Choroid plexus epithelial cell (primary cell): ENCODE data around the gene DHX35.

ENCODE experiments used
- DNase-seq: peaks from one replicate; pipeline ENCODE4 v3.0.0-alpha.2; 2010; ENCODE audit warnings: low read depth
- H3K4me3 ChIP-seq: 2 replicates; pipeline ENCODE4 v1.5.1; 2011; ENCODE audit warnings: low read depth, mild to moderate bottlenecking, control low read depth, low read length, moderate library complexity
- TF ChIP-seq, protein P1 (sequence below): conservative IDR thresholded peaks from 2 replicates; pipeline ENCODE4 v1.5.1; 2011; ENCODE audit warnings: low read depth, mild to moderate bottlenecking, control low read depth, inconsistent platforms, low read length, moderate library complexity

DHX35 gene

GRCh38 chr20:39066471-39067242 lies 104.5 kb downstream of the DHX35 start:
- H3K4me3 ChIP-seq = no peak overlapping the region
- TF ChIP-seq, protein P1, sequence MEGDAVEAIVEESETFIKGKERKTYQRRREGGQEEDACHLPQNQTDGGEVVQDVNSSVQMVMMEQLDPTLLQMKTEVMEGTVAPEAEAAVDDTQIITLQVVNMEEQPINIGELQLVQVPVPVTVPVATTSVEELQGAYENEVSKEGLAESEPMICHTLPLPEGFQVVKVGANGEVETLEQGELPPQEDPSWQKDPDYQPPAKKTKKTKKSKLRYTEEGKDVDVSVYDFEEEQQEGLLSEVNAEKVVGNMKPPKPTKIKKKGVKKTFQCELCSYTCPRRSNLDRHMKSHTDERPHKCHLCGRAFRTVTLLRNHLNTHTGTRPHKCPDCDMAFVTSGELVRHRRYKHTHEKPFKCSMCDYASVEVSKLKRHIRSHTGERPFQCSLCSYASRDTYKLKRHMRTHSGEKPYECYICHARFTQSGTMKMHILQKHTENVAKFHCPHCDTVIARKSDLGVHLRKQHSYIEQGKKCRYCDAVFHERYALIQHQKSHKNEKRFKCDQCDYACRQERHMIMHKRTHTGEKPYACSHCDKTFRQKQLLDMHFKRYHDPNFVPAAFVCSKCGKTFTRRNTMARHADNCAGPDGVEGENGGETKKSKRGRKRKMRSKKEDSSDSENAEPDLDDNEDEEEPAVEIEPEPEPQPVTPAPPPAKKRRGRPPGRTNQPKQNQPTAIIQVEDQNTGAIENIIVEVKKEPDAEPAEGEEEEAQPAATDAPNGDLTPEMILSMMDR = no peak
- DNase-seq = no peak

GRCh38 chr20:39067526-39068216 lies 105.5 kb downstream of the DHX35 start:
- peak; percentile 54 for DNase-seq
- TF ChIP-seq, protein P1 = no peak
- H3K4me3 ChIP-seq = no peak overlapping the region

GRCh38 chr20:39069976-39070375 lies 107.8 kb downstream of the DHX35 start:
- no peak overlapping the region for H3K4me3 ChIP-seq
- DNase-seq = no peak
- TF ChIP-seq, protein P1 = no peak

DNA sequence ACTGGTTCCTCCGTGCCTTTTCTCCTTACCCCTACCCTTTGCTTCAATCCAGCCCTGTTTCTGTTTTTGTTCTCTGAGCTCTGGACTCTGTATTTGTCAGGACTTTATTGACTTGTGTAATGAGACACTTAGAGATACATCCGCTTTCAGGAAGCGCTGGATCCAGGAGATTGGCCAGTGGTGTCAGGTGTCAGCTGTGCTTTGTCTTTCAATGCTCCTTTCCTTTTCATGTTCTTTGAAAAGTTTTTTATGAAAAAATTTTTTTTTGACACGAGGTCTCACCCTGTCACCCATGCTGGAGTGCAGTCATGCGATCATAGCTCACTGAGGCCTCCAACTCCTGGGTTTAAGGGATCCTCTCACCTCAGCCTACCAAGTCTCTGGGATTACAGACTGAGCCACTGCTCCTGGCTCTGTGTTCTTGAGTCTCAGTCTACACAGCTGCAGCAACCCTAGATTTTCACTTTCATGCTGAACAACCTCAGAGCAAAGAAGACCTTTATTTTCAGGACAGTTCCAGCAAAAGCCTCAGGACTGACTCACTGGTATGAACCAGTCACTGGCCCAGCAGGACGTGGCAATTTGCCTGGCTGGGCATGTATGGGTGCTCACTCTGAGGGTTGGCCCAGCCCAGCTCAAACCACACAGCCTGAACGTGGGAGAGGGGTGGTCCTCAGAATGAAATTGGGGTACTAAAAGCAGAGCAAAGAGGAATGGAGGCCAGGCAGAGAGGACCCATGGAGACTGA lies 108.5 kb downstream of the DHX35 start:
- DNase-seq = peak; percentile 53
- TF ChIP-seq, protein P1 = no peak
- H3K4me3 ChIP-seq = no peak overlapping the region

GRCh38 chr20:39072132-39072531 lies 110.0 kb downstream of the DHX35 start:
- TF ChIP-seq, protein P1 = no peak
- no peak overlapping the region for H3K4me3 ChIP-seq
- DNase-seq = no peak

GRCh38 chr20:39072653-39073052 lies 110.5 kb downstream of the DHX35 start:
- TF ChIP-seq, protein P1 = no peak
- H3K4me3 ChIP-seq = no peak overlapping the region
- no peak for DNase-seq
